Smooth muscle cell (in vitro differentiated cells): ENCODE data around the gene ITPR1. TPM values are rescaled to one million over a fixed set of nuclear protein-coding genes. Genes with fewer than 3 reads are reported as not detected.

Experiments
- DNase-seq: peaks from one replicate; lab custom pipeline; 2025; ENCODE audit not compliant: unreplicated experiment; lab: John Stamatoyannopoulos, UW
- H2AFZ ChIP-seq: fragments of 200-600 bp; sonication (generic); 2 replicates; pipeline ENCODE4 v1.6.0; 2016; ENCODE audit warnings: antibody characterized with exemption, low read depth, mild to moderate bottlenecking
- H3F3A ChIP-seq: fragments of 200-600 bp; sonication (generic); 2 replicates; pipeline ENCODE4 v1.6.0; 2017; ENCODE audit warnings: antibody characterized with exemption, low read depth
- H3K27ac ChIP-seq: fragments of 200-600 bp; sonication (generic); 2 replicates; pipeline ENCODE4 v1.5.1; 2016; ENCODE audit warnings: low read depth, mild to moderate bottlenecking
- H3K27me3 ChIP-seq: fragments of 200-600 bp; sonication (generic); 2 replicates; pipeline ENCODE4 v1.6.1; 2016; ENCODE audit warnings: low read depth, mild to moderate bottlenecking
- H3K36me3 ChIP-seq: fragments of 200-600 bp; sonication (generic); 2 replicates; pipeline ENCODE4 v1.5.1; 2016; ENCODE audit warnings: low read depth
- H3K4me1 ChIP-seq: fragments of 200-600 bp; sonication (generic); 2 replicates; pipeline ENCODE4 v1.5.1; 2016; ENCODE audit warnings: low read depth
- H3K4me2 ChIP-seq: fragments of 200-600 bp; sonication (generic); 2 replicates; pipeline ENCODE4 v1.6.0; 2016; ENCODE audit warnings: mild to moderate bottlenecking
- H3K4me3 ChIP-seq: fragments of 200-600 bp; sonication (generic); 2 replicates; pipeline ENCODE4 v1.5.1; 2016; ENCODE audit warnings: mild to moderate bottlenecking
- H3K79me2 ChIP-seq: fragments of 200-600 bp; sonication (generic); 2 replicates; pipeline ENCODE4 v1.6.0; 2016; ENCODE audit warnings: low read depth, mild to moderate bottlenecking
- H3K9ac ChIP-seq: fragments of 200-600 bp; sonication (generic); 2 replicates; pipeline ENCODE4 v1.6.0; 2016; ENCODE audit warnings: low read depth
- H3K9me3 ChIP-seq: fragments of 200-600 bp; sonication (generic); replicated peaks from 2 replicates; pipeline ENCODE4 v1.5.1; 2016; ENCODE audit warnings: low read depth
- H4K20me1 ChIP-seq: fragments of 200-600 bp; sonication (generic); 2 replicates; pipeline ENCODE4 v1.6.0; 2016; ENCODE audit warnings: low read depth
- WGBS: methylation state at CpG from one replicate; pipeline ENCODE4 v1.1.7; 2016; ENCODE audit warnings: low lambda C conversion rate; 5-methylcytosine and 5-hydroxymethylcytosine counted together
- polyA plus RNA-seq: library from polyadenylated mRNA; unstranded; fragments of >200 nt; fragmentation: Nextera tagmentation; extraction: Ambion mirVana; gene quantifications from 2 replicates; pipeline ENCODE4 v1.2.1, GENCODE V29; 2016
- total RNA-seq: library from RNA; depleted of rRNA; stranded (reverse); fragments of >200 nt; gene quantifications from 2 replicates; pipeline ENCODE4 v1.2.3, GENCODE V29; 2014
- TF ChIP-seq, protein P1 (sequence below): fragments of 200-600 bp; sonication (generic); IDR thresholded peaks from 2 replicates; pipeline ENCODE4 v1.5.1; 2017; ENCODE audit warnings: borderline replicate concordance, mild to moderate bottlenecking, antibody characterized with exemption; ENCODE audit not compliant: insufficient read depth, poor library complexity, severe bottlenecking

ITPR1 gene
- total and polyA plus RNA-seq, 2 experiments from 2014 or later, result 16.4 to 28.6 TPM

DNA sequence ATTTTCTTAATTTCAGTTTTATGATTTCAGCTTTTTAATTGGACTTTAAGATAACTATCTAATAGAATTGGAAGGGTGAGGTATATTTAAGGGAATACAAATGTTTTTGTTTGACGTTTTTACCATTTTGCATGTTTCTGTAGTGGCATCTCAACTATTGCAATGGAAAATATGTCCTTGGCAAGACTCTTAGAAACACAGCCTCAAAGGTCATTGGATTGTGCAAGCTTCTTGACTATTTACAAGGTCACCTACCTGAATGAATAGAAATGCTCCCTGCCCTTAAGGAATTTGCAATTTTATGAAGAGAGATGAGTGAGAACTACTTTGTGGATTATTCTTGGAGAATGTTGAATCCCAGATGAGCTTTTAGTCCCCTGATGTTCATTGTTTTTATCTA lies 43.1 kb downstream of the ITPR1 start:
- no peak overlapping the region for H3K4me3 ChIP-seq
- H3F3A ChIP-seq, result peaks cover 10% of the 10 kb centered on the region
- H3K9ac ChIP-seq, result no peak overlapping the region
- no peak overlapping the region for H3K27ac ChIP-seq
- no peaks in the 10 kb centered on the region for H3K36me3 ChIP-seq
- no peak overlapping the region for H3K4me2 ChIP-seq
- TF ChIP-seq, protein P1, sequence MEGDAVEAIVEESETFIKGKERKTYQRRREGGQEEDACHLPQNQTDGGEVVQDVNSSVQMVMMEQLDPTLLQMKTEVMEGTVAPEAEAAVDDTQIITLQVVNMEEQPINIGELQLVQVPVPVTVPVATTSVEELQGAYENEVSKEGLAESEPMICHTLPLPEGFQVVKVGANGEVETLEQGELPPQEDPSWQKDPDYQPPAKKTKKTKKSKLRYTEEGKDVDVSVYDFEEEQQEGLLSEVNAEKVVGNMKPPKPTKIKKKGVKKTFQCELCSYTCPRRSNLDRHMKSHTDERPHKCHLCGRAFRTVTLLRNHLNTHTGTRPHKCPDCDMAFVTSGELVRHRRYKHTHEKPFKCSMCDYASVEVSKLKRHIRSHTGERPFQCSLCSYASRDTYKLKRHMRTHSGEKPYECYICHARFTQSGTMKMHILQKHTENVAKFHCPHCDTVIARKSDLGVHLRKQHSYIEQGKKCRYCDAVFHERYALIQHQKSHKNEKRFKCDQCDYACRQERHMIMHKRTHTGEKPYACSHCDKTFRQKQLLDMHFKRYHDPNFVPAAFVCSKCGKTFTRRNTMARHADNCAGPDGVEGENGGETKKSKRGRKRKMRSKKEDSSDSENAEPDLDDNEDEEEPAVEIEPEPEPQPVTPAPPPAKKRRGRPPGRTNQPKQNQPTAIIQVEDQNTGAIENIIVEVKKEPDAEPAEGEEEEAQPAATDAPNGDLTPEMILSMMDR, result no peak
- 95% methylated on average over 1 of the region's 1 CpG for WGBS
- DNase-seq, result no peak
- no peak overlapping the region for H2AFZ ChIP-seq
- H3K79me2 ChIP-seq, result no peaks in the 10 kb centered on the region
- no peaks in the 10 kb centered on the region for H3K27me3 ChIP-seq
- H3K9me3 ChIP-seq, result no peaks in the 10 kb centered on the region
- H4K20me1 ChIP-seq, result no peaks in the 10 kb centered on the region
- peaks cover 11% of the 10 kb centered on the region for H3K4me1 ChIP-seq

DNA sequence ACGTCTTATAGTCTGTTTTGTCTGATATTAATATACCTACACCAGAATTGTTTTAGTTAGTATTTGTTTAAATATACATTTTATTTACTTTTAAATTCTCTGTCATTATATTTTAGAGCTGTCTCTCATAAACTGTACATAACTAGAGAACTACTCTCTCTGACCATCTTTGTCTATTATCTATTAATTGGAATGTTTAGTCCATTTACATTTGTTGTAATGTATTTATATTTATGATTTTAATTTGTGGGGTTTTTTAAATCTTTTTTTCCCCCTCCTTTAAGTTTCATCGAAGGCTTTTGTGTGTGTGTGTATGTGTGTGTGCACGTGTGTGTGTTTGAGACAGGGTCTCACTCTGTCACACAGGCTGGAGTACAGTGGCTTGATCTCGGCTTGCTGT lies 47.1 kb downstream of the ITPR1 start:
- Histone ChIP-seq H3K79me2 (no peaks in the 10 kb centered on the region), H3K9me3 (no peaks in the 10 kb centered on the region), H3K4me3 (no peak overlapping the region), H3K27ac (no peak overlapping the region), H2AFZ (no peak overlapping the region), H3K9ac (no peak overlapping the region), H3K4me2 (no peak overlapping the region), H3F3A (no peaks in the 10 kb centered on the region), H3K4me1 (no peaks in the 10 kb centered on the region), H3K36me3 (no peaks in the 10 kb centered on the region), H4K20me1 (no peaks in the 10 kb centered on the region), H3K27me3 (no peaks in the 10 kb centered on the region)
- WGBS, result 97% methylated on average over 4 of the region's 4 CpGs
- no peak for DNase-seq
- TF ChIP-seq, protein P1, result no peak

DNA sequence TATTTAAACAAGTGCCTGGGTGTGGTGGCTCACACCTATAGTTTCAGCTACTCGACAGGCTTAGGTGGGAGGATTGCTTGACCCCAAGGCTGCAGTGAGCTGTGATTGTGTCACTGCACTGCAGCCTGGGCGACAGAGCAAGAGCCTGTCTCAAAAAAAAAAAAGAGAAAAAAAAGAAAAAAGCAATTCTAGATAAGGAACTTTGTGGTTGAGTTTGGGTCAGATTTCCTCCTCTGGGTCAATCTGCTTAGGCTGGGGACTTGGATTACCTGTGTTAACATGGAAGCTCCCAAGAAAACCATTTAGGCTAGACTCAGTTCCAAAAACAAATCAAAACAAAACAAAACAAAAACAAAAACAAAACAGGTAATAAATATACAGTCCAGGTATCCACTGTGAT lies 50.0 kb downstream of the ITPR1 start:
- Histone ChIP-seq H3K9me3 (no peaks in the 10 kb centered on the region), H3K4me1 (no peaks in the 10 kb centered on the region), H4K20me1 (no peaks in the 10 kb centered on the region), H3K27ac (no peak overlapping the region), H3K36me3 (no peaks in the 10 kb centered on the region), H3K79me2 (no peaks in the 10 kb centered on the region), H3F3A (no peaks in the 10 kb centered on the region), H3K4me2 (no peak overlapping the region), H3K4me3 (no peak overlapping the region), H3K9ac (no peak overlapping the region), H2AFZ (no peak overlapping the region), H3K27me3 (no peaks in the 10 kb centered on the region)
- DNase-seq, result no peak
- TF ChIP-seq, protein P1, result no peak
- WGBS, result 82% methylated on average over 2 of the region's 2 CpGs

DNA sequence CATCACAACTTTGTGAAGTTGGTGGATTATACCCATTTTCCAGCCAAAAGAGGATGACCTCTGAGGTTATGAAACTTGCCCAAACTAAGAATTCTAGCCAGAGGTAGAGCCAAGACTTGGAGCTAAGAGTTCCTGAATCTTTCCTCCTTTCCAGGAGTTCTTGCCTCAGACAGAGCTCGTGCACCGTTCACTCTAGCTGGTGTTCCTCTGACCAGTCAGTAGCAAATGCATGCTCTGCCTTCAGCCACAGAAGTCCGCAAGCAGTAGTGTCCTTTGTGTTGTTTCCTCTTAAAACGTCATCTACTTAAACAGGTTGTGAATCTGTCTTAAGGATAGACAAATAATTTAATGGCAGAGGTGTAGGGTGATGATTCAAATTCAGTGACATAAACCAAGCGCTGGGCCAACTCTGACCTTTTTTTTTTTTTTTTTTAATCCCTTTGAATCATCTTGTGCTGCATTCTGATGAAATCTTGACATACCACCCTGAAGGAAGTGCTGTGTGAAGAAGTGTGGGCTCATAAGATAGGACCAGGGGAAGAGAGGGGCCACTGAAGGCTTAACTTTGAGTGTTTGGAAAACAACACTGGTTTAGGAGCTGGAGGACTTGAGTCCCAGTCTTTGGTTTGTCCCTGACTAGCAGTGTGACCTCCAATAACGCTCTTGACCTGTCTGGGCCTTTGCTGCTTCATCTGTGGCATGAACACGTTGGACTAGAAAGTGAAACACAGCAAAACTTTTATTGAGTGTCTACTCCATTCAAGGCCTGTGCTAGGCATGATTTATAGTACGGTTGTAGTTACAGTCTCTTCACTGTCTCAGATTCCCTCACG lies 53.4 kb downstream of the ITPR1 start:
- Histone ChIP-seq H3K9me3 (no peaks in the 10 kb centered on the region), H3K79me2 (no peaks in the 10 kb centered on the region), H2AFZ (no peak overlapping the region), H3K27ac (no peak overlapping the region), H3K4me1 (no peaks in the 10 kb centered on the region), H3K27me3 (no peaks in the 10 kb centered on the region), H3K36me3 (no peaks in the 10 kb centered on the region), H3K4me3 (no peak overlapping the region), H3F3A (no peaks in the 10 kb centered on the region), H3K9ac (no peak overlapping the region), H3K4me2 (no peak overlapping the region), H4K20me1 (no peaks in the 10 kb centered on the region)
- no peak for DNase-seq
- TF ChIP-seq, protein P1, result no peak
- WGBS, result 73% methylated on average over 9 of the region's 9 CpGs
